HG02798 (cell line): ENCODE results near the gene STIM1.

Source experiments
- ATAC-seq: cut with Tn5 transposase; IDR thresholded peaks from one replicate; pipeline ENCODE4 v1.9.1; 2021; ENCODE audit warnings: mild to moderate bottlenecking; ENCODE audit not compliant: unreplicated experiment, poor library complexity

Gene STIM1

GRCh38 chr11:4084406-4085125 is 229.1 kb downstream of the STIM1 start:
- ATAC-seq, result no peak

DNA sequence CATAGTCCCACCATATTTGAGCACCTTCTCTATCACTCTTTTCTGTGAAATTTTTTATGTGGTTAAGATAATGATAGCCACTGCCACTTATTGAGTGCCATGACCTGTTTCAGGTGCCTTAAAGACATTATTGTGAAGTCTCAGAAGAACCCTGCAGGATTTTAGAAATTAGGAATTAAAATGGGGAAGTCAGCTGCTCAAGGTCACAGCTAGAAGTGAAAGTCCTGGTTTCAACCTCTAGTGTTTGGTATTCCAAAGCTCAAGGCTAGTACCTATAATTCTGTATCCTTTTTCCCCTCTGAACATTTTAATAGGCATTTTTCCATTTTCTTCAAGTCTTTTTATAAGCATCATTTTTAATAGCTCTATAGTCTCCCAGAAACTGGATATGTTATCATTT is 230.1 kb downstream of the STIM1 start:
- no peak for ATAC-seq

- ATAC-seq, result no peak
Observed at GRCh38 chr11:4086575-4087353, 231.3 kb downstream of the STIM1 start.

- ATAC-seq, result no peak
Observed at GRCh38 chr11:4087551-4087950, 232.1 kb downstream of the STIM1 start.

DNA sequence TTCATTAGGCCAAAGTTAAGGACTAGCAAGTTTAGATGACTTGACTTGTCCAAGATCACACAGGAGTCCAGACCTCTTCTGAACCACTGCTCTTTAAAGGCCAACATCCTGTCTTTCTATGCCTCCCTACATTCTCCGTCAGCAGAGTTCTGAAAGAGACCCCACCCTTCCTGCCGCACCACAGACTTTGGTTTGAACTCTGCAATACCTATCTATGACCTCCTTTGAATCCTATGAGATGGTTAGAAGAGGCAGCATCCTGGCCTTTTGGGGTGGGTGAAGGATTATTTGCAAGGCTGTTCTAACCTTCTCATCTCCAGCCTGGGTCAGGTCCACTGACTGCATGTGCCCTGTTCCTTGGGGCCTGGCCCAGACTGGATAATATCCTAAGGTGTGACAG is 234.8 kb downstream of the STIM1 start:
- ATAC-seq, result no peak

DNA sequence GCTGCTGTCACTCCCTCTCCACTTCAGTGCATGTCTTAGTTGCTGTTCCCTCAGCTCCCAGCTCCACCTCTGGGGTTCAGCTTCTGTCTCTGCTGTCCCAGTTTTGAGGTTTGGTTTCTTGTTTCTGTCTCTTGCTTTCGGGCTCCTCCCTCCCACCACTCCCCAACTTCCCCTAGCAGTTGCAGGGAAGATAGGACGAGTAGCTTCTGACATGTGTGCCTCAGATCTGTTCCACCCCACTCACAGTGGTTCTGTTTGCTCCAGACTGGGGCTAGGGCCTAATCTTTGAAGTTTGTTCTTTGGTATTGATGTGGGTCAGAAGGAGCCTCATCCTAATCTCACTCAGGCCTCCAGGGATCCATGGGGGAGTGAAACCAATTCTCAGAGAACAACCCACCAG is 236.6 kb downstream of the STIM1 start:
- ATAC-seq, result no peak

DNA sequence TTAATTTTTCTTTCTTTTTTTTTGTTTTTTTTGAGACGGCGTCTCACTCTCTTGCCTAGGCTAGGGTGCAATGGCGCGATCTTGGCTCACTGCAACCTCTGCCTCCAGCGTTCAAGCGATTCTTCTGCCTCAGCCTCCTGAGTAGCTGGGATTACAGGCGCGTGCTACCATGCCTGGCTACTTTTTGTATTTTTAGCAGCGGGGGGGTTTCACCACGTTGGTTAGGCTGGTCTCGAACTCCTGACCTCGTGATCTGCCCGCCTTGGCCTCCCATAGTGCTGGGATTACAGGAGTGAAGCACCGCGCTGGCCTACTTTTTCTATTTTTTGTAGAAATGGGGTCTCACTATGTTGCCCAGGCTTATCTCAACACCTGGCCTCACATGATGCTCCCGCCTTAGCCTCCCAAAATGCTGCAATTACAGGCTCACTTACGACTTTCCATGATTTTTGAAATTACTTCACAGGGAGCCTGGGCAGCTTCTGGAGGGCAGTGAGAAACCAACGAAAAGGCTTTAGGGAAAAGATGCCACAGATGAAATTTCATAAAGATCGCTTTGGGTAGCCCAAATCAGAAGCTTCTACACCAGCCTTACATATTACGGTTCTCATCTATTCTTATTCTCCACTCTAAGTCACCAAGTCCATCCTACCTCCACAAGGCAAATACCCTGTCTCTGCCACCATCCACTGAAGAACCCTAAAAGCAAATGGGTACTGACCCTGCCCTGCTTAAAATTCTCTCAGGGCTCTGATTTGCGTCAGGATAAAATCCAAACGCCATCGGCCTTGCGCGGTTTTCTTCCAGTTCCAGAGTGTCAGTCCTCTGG is 238.3 kb downstream of the STIM1 start:
- no peak for ATAC-seq

DNA sequence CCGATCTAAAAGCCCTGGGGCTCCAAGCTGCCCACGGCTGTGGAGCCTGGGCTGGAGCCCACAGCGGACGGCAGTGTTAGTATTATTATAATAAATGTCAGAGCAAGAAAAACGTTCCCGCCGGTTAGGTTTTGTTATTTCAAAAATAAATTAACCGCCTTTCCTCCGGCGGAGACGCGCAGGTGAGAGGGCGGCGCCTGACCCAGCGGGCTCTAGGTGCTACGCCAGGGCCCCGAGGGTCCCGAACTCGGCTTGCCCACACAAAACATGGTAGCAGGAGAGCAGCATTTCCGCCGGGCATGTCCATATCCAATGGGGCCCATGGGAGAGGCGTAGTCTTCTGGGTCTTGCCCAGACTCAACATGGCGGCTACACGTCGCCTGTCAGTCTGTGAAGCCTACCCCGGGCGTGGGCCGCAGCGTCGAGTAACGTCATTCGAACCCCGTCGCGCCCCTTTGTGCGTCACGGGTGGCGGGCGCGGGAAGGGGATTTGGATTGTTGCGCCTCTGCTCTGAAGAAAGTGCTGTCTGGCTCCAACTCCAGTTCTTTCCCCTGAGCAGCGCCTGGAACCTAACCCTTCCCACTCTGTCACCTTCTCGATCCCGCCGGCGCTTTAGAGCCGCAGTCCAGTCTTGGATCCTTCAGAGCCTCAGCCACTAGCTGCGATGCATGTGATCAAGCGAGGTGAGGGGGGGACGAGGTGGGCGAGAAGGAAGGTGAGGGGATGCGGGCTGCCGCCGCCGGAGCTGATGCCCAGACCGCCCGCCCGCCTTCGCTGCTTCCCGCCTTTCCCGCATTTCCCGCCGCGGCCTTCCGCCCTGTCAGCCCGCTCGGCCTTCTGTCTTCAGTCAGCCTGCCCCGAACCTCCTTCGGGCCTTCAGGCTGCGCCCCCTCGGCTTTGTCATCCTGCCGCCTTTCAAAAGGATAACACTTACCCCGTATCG is 239.2 kb downstream of the STIM1 start, which contains the start of gene RRM1:
Gene RRM1 (plus strand): TSS at position 452 of the 944 bp plus-strand sequence. CDS start 214 bp downstream, at position 666.
- peak; percentile 97 for ATAC-seq

GRCh38 chr11:4095509-4096230 is 240.2 kb downstream of the STIM1 start:
- ATAC-seq, result no peak

DNA sequence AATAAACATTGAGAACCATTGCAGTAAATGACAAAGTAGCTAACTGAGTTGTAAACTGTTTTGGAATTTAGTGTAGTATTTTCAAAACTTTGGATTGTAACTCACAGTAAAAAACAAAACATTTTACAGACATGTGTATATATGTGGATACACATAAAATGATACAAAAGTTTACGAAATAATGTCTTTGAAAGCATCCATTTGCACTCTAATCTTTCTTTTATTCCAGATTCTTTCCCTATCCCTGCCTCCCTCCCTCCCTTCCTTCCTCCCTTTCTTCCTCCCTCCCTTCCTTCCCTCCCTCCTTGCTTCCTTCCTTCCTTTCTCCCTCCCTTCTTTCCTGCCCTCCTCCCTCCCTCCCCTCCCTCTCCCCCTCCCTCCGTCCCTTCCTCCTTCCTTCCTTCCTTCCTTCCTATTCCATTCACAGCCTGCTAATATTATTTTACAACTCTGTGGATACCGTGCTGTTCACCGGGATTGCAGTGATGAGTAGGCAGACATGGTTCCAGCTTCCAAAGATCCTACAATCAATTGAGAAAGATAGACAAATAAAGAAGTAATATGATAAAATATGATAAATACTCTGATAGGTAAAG is 242.7 kb downstream of the STIM1 start:
- ATAC-seq, result no peak

- ATAC-seq, result no peak
Observed at GRCh38 chr11:4102711-4103110, 247.2 kb downstream of the STIM1 start.

GRCh38 chr11:4103269-4103668 is 247.8 kb downstream of the STIM1 start:
- ATAC-seq, result no peak

DNA sequence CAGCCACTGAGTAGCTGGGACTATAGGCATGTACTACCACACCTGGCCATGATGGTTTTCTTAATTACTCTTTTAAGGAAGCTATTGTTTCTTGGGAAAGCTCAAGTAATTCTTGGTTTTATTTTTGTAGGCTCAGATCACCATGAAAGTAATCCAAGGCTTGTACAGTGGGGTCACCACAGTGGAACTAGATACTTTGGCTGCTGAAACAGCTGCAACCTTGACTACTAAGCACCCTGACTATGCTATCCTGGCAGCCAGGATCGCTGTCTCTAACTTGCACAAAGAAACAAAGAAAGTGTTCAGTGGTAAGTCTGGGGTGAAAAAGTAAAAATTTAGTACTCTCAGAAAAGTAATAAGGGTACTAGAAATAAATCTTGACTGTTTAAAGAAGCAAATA is 250.5 kb downstream of the STIM1 start:
- ATAC-seq, result no peak

DNA sequence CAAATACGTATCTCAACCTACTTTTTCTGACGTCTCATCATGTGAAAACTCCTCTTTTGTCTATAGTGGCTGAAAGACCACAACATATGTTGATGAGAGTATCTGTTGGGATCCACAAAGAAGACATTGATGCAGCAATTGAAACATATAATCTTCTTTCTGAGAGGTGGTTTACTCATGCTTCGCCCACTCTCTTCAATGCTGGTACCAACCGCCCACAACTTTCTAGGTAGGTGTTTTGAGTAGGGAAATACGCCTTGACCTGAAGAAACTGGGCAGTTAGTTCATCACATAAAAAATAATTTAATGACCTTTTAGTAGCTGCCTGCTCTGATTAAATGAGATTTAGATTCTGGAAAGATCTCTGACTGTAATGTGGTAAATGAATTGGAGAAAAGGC is 256.4 kb downstream of the STIM1 start:
- no peak for ATAC-seq

DNA sequence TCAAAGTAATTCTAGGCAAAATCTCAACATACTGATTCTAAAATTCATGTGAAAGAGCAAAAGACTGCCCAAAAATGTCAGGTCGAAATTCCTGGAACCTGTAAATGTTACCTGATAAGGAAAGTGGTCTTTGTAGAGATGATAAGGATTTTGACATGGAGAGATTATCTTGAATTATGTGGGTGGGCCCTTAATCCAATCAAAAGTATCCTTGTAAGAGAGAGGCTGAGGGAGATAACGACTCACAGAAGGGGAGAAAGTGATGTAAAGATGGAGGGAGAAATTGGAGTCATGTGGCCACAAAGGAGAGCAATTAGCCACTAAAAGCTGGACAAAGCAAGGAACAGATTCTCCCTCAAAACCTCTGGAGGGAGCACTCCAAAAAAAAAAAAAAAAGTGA is 259.7 kb downstream of the STIM1 start:
- no peak for ATAC-seq

DNA sequence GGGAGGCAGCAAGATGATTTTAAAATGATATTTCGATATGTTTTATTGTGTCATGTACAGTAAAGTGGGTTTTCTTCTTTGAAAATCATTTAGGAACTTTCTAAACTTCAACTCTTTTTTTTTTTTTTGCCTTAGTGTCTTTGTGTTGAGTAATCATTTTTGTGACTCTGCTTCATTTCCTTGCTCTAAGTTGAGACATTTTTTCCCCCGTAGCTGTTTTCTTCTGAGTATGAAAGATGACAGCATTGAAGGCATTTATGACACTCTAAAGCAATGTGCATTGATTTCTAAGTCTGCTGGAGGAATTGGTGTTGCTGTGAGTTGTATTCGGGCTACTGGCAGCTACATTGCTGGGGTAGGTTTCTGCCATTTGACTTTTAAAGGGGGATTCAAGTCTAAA is 262.6 kb downstream of the STIM1 start:
- ATAC-seq, result no peak

DNA sequence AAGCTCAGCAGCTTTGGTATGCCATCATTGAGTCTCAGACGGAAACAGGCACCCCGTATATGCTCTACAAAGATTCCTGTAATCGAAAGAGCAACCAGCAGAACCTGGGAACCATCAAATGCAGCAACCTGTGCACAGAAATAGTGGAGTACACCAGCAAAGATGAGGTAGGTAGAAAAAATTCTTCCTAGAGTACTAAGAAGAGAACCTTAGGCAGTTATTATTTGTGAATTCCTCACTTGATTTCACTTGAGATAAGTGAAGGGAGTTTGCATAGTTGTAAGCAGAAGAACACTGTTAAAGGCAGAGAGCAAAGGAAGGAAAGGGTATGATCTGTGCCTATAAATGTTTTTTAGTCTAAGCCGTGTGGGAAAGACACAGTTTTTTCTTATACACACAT is 267.8 kb downstream of the STIM1 start:
- ATAC-seq, result no peak

DNA sequence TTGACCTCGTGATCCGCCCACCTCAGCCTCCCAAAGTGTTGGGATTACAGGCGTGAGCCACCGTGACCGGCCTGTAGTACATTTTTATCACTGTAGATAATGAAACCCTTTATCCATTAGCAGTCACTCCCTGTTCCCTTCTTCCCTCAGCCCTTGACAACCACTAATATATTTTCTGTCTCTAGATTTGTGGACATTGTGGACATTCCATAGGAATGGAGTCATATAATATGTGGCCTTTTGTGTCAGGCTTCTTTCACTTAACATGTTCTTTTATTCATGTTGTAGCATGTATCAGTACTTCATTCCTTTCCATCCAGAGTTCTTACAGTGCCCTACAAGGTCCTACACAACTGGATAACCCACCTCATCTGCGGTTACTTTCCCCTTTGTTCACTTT is 269.7 kb downstream of the STIM1 start:
- ATAC-seq, result no peak

GRCh38 chr11:4127357-4127756 is 271.9 kb downstream of the STIM1 start:
- no peak for ATAC-seq
